Lower lobe of right lung (tissue), 2 donors: ENCODE data around the gene C17orf113. TPM values are rescaled to one million over a fixed set of nuclear protein-coding genes. Genes with fewer than 3 reads are reported as not detected.

Experiments
- ATAC-seq, 2 donors: fragments of 200-7000 bp; cut with Tn5 transposase; one replicate each; pipeline ENCODE4 v1.9.1; 2020 to 2022; ENCODE audit warnings: mild to moderate bottlenecking in 2 of 2, moderate library complexity in 2 of 2
- DNase-seq: peaks from one replicate; pipeline ENCODE4 v3.0.0-alpha.2; 2020
- H3K27ac ChIP-seq: fragments of 200-600 bp; one replicate; pipeline ENCODE4 v1.8.0; 2022
- H3K27me3 ChIP-seq: fragments of 200-600 bp; one replicate; pipeline ENCODE4 v1.8.0; 2022; ENCODE audit warnings: low read depth
- H3K36me3 ChIP-seq: fragments of 200-600 bp; one replicate; pipeline ENCODE4 v1.8.0; 2022; ENCODE audit warnings: mild to moderate bottlenecking
- H3K4me1 ChIP-seq: fragments of 200-600 bp; one replicate; pipeline ENCODE4 v1.8.0; 2022
- H3K4me3 ChIP-seq: fragments of 200-600 bp; one replicate; pipeline ENCODE4 v1.8.0; 2022; ENCODE audit warnings: mild to moderate bottlenecking
- H3K9me3 ChIP-seq: fragments of 200-600 bp; one replicate; pipeline ENCODE4 v1.8.0; 2022
- CTCF ChIP-seq: fragments of 200-600 bp; IDR thresholded peaks from one replicate; pipeline ENCODE4 v1.8.0; 2022; ENCODE audit warnings: antibody characterized with exemption, mild to moderate bottlenecking
- intact Hi-C: fragments of 100-400 bp; cut with DNase I; formaldehyde crosslinking; loops from one replicate; pipeline ENCODE4 v1.11.0; 2022
- total RNA-seq: library from RNA; stranded (reverse); fragmentation: NEBNext Ultra II Directional; extraction: Animal tissue kit (Norgen Biotek cat#: 25700); gene quantifications from one replicate; pipeline ENCODE4 v1.2.1, GENCODE V29; 2021
- donor health status: DM: no; HTN: yes; CAD: no; lungs with severe emphysema.

The C17orf113 gene
- total RNA-seq, 1 donor from 2014 or later: 0.89 TPM

- no peak overlapping the region for H3K4me3 ChIP-seq
- intact Hi-C loops: no loop called here
- peaks cover 8% of the 10 kb centered on the region for H3K4me1 ChIP-seq
- peaks cover 17% of the 10 kb centered on the region for H3K27me3 ChIP-seq
- H3K9me3 ChIP-seq: no peaks in the 10 kb centered on the region
- no peak overlapping the region for H3K27ac ChIP-seq
- TF ChIP-seq CTCF: no peak
- ATAC-seq: no peak
- no peaks in the 10 kb centered on the region for H3K36me3 ChIP-seq
- DNase-seq: no peak
Measured at GRCh38 chr17:42076797-42077559, 26.6 kb upstream of the C17orf113 start.

- H3K27ac ChIP-seq: no peak overlapping the region
- ATAC-seq (no peak), DNase-seq (no peak)
- peaks cover 29% of the 10 kb centered on the region for H3K27me3 ChIP-seq
- intact Hi-C loops: no loop called here
- H3K9me3 ChIP-seq: no peaks in the 10 kb centered on the region
- no peak overlapping the region for H3K4me3 ChIP-seq
- H3K4me1 ChIP-seq: peaks cover 10% of the 10 kb centered on the region
- no peak for TF ChIP-seq CTCF
- H3K36me3 ChIP-seq: no peaks in the 10 kb centered on the region
Measured at GRCh38 chr17:42075789-42076188, 25.4 kb upstream of the C17orf113 start.

GRCh38 chr17:42072323-42073187 is 22.2 kb upstream of the C17orf113 start:
- H3K36me3 ChIP-seq: no peaks in the 10 kb centered on the region
- H3K27ac ChIP-seq: no peak overlapping the region
- H3K4me1 ChIP-seq: peaks cover 10% of the 10 kb centered on the region
- no peak for DNase-seq
- peak; percentile 57 to 70 for ATAC-seq
- no peak for TF ChIP-seq CTCF
- peak overlapping the region; percentile 41 for H3K4me3 ChIP-seq
- intact Hi-C loops: no loop called here
- no peaks in the 10 kb centered on the region for H3K9me3 ChIP-seq
- H3K27me3 ChIP-seq: peaks cover 36% of the 10 kb centered on the region

- intact Hi-C loops: no loop called here
- no peak for TF ChIP-seq CTCF
- DNase-seq (no peak), ATAC-seq (no peak)
- Histone ChIP-seq H3K27me3 (peaks cover 36% of the 10 kb centered on the region), H3K9me3 (no peaks in the 10 kb centered on the region), H3K36me3 (no peaks in the 10 kb centered on the region), H3K4me1 (peaks cover 10% of the 10 kb centered on the region), H3K27ac (no peak overlapping the region), H3K4me3 (peak overlapping the region; percentile 41)
Measured at GRCh38 chr17:42071810-42072209, 21.4 kb upstream of the C17orf113 start.

- H3K27me3 ChIP-seq: peaks cover 36% of the 10 kb centered on the region
- intact Hi-C loops: no loop called here
- no peaks in the 10 kb centered on the region for H3K9me3 ChIP-seq
- no peak overlapping the region for H3K27ac ChIP-seq
- no peak for DNase-seq
- ATAC-seq: no peak
- no peaks in the 10 kb centered on the region for H3K36me3 ChIP-seq
- H3K4me3 ChIP-seq: no peak overlapping the region
- peaks cover 10% of the 10 kb centered on the region for H3K4me1 ChIP-seq
- TF ChIP-seq CTCF: no peak
Measured at GRCh38 chr17:42068979-42069378, 18.6 kb upstream of the C17orf113 start.
